K562 (cell line): ENCODE results near the gene BET1L. TPM values are rescaled to one million over a fixed set of nuclear protein-coding genes. Genes with fewer than 3 reads are reported as not detected.

Source experiments
- CEBPG ChIP-seq, 3 experiments: fragments of 200-800 bp in 1 of 3; sonication (Bioruptor generic) in 1 of 3; sonication (generic) in 1 of 3; formaldehyde crosslinking in 1 of 3; IDR thresholded peaks in 2 of 3; conservative IDR thresholded peaks in 1 of 3; 2 replicates each; pipeline versions ENCODE4 v1.6.1 to v1.8.0; 2016 to 2022; ENCODE audit warnings: missing compliant biosample characterization in 2 of 3, missing genetic modification characterization in 2 of 3, mild to moderate bottlenecking in 1 of 3, missing genetic modification reagents in 1 of 3
- FUS ChIP-seq: fragments of 200-400 bp; formaldehyde crosslinking; optimal IDR thresholded peaks from 2 replicates; pipeline ENCODE3; 2017; ENCODE audit warnings: low read depth, low read length
- ILK ChIP-seq: fragments of 450-650 bp; IDR thresholded peaks from 2 replicates; pipeline ENCODE4 v1.6.1; 2016; ENCODE audit warnings: missing genetic modification characterization, low read depth, mild to moderate bottlenecking, missing compliant biosample characterization, moderate library complexity, borderline replicate concordance
- JUN ChIP-seq, 2 experiments: sonication (generic) in 1 of 2; formaldehyde crosslinking in 1 of 2; IDR thresholded peaks; 2 replicates each; pipeline versions ENCODE4 v1.6.1 to v1.8.0; 2012 to 2022; ENCODE audit warnings: borderline replicate concordance in 2 of 2, mild to moderate bottlenecking in 2 of 2, improper control_type of control experiment in 1 of 2, low read depth in 1 of 2, low read length in 1 of 2, missing genetic modification reagents in 1 of 2
- NR2C1 ChIP-seq, 2 experiments: fragments of 450-650 bp; IDR thresholded peaks; 2 replicates each; pipeline ENCODE4 v1.6.1; 2017; ENCODE audit warnings: mild to moderate bottlenecking in 2 of 2, antibody characterized with exemption in 1 of 2, inconsistent platforms in 1 of 2, missing compliant biosample characterization in 1 of 2, missing genetic modification characterization in 1 of 2
- SETDB1 ChIP-seq: IDR thresholded peaks from one replicate; pipeline ENCODE4 v1.6.1; 2012; ENCODE audit warnings: low read length, control low read depth, inconsistent platforms
- SMARCA5 ChIP-seq: fragments of 450-650 bp; IDR thresholded peaks from 2 replicates; pipeline ENCODE4 v1.6.1; 2016
- SRF ChIP-seq, 2 experiments: fragments of 250-450, 450-650 bp in 1 of 2; sonication (Bioruptor Pico) in 1 of 2; sonication (generic) in 1 of 2; formaldehyde crosslinking; IDR thresholded peaks; 2 replicates each; pipeline versions ENCODE4 v1.5.0 to v1.5.1; 2020 to 2022; ENCODE audit warnings: mild to moderate bottlenecking in 1 of 2, missing genetic modification reagents in 1 of 2
- TBL1XR1 ChIP-seq, 2 experiments: IDR thresholded peaks; 2 replicates each; pipeline ENCODE4 v1.6.1; 2012; ENCODE audit warnings: improper control_type of control experiment in 2 of 2, low read length in 2 of 2, mild to moderate bottlenecking in 1 of 2
- polyA plus RNA-seq, 8 experiments: library from polyadenylated mRNA; depleted of rRNA in 4 of 8; stranded (reverse) in 5 of 8; unstranded in 3 of 8; fragments of >200 nt; fragmentation: Nextera tagmentation in 2 of 8; fragmentation: Illumina TruSeq in 1 of 8; extraction: Ambion mirVana in 2 of 8; extraction: Trizol in 1 of 8; gene quantifications; 2 replicates each; pipeline versions ENCODE4 v1.2.1 to v1.2.3, GENCODE V29; 2011 to 2014; ENCODE audit warnings: inconsistent platforms in 1 of 8, missing spikeins in 1 of 8
- total RNA-seq, 7 experiments: library from RNA; depleted of rRNA in 6 of 7; stranded (reverse); fragments of >200 nt in 6 of 7; fragmentation: Illumina TruSeq in 2 of 7; extraction: Trizol in 2 of 7; gene quantifications; 2 replicates each; pipeline versions ENCODE4 v1.2.1 to v1.2.3, GENCODE V29; 2011 to 2021; ENCODE audit warnings: low replicate concordance in 1 of 7
- TF ChIP-seq, protein P1 (sequence below): fragments of 450-650 bp; IDR thresholded peaks from 2 replicates; pipeline ENCODE4 v1.6.1; 2016; ENCODE audit warnings: low read depth
- TF ChIP-seq, protein P2 (sequence below): fragments of 250-450 bp; sonication (Bioruptor Pico); IDR thresholded peaks from 2 replicates; pipeline ENCODE4 v1.8.0; 2022; ENCODE audit warnings: moderate library complexity, mild to moderate bottlenecking, inconsistent platforms
- TF ChIP-seq, protein P3 (sequence below): sonication (generic); formaldehyde crosslinking; IDR thresholded peaks from 2 replicates; pipeline ENCODE4 v1.8.0; 2022; ENCODE audit warnings: mild to moderate bottlenecking, missing genetic modification reagents

Gene BET1L
- total and polyA plus RNA-seq, 9 of the 15 experiments (the other 6 are each of a cell fraction or from before 2014, with no cell fraction given), result 9.9 to 69.1 (median 19.9) TPM

DNA sequence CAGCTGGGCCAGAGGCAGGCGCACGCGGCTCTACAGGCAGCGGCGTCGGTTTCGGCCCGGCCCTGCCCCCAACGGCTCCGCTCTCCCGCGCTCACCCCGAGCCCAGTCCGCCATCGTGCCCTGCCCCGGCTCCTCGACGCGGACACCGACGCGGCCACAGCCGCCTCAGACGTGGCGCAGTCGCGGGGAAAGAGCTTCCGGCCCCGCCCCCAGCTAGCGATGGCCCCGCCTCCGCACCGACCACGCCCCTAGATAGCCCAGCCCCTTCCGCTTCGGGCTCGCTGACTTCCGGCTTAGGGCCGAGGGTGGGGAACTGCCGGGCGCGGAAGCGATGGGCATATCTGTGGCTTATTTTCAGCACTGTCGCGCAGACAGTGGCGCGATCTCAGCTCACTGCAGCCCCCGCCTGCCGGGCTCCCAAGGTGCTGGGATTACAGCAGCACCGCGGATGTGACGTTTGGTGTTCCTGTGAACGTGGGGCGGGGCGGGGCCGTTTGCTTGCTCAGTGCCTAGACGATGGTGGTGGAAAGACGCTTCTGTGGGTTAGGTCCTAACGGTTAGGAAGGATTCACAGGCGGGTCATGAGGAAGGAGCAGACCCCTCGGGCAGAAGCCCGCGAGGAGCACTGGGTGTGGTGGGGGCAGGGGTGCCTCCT lies at the start of gene BET1L, which contains the start of gene RIC8A (continued):
- TF ChIP-seq SETDB1 (no peak), SRF (CRISPR knock-in tag; IDR thresholded peaks at IDR 0.05) (peak in 1 of 2 experiments; percentile 73; a peak in 1 of 4 replicates), SMARCA5 (no peak), CEBPG (CRISPR knock-in tag; IDR thresholded peaks at IDR 0.05) (peak; percentile 55; the same call in 1 of the 2 replicates), CEBPG (tag; conservative IDR thresholded peaks at IDR 0.05 in 1 of 2, IDR thresholded peaks at IDR 0.05 in 1 of 2) (no peak), ILK (tag) (no peak), JUN (IDR thresholded peaks at IDR 0.05; ENCODE audit: borderline replicate concordance, low read depth, low read length) (peak; percentile 37; the same call in 1 of the 2 replicates), JUN (CRISPR knock-in tag; IDR thresholded peaks at IDR 0.05; ENCODE audit: borderline replicate concordance) (no peak; the same call in 1 of the 2 replicates), FUS (peak; percentile 91), NR2C1 (IDR thresholded peaks at IDR 0.05) (no peak), NR2C1 (tag; IDR thresholded peaks at IDR 0.05) (no peak), TBL1XR1 (IDR thresholded peaks at IDR 0.05; ENCODE audit: low read length in 2 of 2) (0 out of 4 replicates have a peak, but pooled peaks of 1 of the 2 experiments have one; percentile 16)
- TF ChIP-seq, protein P1, sequence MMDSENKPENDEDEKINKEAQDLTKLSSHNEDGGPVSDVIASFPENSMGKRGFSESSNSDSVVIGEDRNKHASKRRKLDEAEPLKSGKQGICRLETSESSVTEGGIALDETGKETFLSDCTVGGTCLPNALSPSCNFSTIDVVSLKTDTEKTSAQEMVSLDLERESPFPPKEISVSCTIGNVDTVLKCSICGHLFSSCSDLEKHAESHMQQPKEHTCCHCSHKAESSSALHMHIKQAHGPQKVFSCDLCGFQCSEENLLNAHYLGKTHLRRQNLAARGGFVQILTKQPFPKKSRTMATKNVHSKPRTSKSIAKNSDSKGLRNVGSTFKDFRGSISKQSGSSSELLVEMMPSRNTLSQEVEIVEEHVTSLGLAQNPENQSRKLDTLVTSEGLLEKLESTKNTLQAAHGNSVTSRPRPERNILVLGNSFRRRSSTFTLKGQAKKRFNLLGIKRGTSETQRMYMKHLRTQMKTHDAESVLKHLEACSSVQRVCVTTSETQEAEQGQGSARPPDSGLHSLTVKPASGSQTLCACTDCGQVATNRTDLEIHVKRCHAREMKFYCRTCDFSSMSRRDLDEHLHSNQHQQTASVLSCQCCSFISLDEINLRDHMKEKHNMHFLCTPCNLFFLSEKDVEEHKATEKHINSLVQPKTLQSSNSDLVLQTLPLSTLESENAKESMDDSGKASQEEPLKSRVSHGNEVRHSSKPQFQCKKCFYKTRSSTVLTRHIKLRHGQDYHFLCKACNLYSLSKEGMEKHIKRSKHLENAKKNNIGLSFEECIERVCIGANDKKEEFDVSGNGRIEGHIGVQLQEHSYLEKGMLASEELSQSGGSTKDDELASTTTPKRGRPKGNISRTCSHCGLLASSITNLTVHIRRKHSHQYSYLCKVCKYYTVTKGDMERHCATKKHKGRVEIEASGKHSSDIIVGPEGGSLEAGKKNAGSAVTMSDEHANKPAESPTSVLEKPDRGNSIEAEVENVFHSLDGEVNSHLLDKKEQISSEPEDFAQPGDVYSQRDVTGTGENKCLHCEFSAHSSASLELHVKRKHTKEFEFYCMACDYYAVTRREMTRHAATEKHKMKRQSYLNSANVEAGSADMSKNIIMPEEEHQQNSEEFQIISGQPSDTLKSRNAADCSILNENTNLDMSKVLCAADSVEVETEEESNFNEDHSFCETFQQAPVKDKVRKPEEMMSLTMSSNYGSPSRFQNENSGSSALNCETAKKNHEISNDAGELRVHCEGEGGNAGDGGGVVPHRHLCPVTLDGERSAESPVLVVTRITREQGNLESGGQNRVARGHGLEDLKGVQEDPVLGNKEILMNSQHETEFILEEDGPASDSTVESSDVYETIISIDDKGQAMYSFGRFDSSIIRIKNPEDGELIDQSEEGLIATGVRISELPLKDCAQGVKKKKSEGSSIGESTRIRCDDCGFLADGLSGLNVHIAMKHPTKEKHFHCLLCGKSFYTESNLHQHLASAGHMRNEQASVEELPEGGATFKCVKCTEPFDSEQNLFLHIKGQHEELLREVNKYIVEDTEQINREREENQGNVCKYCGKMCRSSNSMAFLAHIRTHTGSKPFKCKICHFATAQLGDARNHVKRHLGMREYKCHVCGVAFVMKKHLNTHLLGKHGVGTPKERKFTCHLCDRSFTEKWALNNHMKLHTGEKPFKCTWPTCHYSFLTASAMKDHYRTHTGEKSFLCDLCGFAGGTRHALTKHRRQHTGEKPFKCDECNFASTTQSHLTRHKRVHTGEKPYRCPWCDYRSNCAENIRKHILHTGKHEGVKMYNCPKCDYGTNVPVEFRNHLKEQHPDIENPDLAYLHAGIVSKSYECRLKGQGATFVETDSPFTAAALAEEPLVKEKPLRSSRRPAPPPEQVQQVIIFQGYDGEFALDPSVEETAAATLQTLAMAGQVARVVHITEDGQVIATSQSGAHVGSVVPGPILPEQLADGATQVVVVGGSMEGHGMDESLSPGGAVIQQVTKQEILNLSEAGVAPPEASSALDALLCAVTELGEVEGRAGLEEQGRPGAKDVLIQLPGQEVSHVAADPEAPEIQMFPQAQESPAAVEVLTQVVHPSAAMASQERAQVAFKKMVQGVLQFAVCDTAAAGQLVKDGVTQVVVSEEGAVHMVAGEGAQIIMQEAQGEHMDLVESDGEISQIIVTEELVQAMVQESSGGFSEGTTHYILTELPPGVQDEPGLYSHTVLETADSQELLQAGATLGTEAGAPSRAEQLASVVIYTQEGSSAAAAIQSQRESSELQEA, result no peak
- TF ChIP-seq, protein P2, sequence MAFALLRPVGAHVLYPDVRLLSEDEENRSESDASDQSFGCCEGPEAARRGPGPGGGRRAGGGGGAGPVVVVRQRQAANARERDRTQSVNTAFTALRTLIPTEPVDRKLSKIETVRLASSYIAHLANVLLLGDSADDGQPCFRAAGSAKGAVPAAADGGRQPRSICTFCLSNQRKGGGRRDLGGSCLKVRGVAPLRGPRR (CRISPR knock-in tag), result no peak
- TF ChIP-seq, protein P3, sequence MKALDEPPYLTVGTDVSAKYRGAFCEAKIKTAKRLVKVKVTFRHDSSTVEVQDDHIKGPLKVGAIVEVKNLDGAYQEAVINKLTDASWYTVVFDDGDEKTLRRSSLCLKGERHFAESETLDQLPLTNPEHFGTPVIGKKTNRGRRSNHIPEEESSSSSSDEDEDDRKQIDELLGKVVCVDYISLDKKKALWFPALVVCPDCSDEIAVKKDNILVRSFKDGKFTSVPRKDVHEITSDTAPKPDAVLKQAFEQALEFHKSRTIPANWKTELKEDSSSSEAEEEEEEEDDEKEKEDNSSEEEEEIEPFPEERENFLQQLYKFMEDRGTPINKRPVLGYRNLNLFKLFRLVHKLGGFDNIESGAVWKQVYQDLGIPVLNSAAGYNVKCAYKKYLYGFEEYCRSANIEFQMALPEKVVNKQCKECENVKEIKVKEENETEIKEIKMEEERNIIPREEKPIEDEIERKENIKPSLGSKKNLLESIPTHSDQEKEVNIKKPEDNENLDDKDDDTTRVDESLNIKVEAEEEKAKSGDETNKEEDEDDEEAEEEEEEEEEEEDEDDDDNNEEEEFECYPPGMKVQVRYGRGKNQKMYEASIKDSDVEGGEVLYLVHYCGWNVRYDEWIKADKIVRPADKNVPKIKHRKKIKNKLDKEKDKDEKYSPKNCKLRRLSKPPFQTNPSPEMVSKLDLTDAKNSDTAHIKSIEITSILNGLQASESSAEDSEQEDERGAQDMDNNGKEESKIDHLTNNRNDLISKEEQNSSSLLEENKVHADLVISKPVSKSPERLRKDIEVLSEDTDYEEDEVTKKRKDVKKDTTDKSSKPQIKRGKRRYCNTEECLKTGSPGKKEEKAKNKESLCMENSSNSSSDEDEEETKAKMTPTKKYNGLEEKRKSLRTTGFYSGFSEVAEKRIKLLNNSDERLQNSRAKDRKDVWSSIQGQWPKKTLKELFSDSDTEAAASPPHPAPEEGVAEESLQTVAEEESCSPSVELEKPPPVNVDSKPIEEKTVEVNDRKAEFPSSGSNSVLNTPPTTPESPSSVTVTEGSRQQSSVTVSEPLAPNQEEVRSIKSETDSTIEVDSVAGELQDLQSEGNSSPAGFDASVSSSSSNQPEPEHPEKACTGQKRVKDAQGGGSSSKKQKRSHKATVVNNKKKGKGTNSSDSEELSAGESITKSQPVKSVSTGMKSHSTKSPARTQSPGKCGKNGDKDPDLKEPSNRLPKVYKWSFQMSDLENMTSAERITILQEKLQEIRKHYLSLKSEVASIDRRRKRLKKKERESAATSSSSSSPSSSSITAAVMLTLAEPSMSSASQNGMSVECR, result peak; percentile 87; the same call in 1 of the 2 replicates
